ENCODE results near the gene ELK4. TPM values are rescaled to one million over a fixed set of nuclear protein-coding genes. Genes with fewer than 3 reads are reported as not detected.

ELK4 gene
- total RNA-seq, 1 experiment from 2014 or later, result 39.0 TPM

DNA sequence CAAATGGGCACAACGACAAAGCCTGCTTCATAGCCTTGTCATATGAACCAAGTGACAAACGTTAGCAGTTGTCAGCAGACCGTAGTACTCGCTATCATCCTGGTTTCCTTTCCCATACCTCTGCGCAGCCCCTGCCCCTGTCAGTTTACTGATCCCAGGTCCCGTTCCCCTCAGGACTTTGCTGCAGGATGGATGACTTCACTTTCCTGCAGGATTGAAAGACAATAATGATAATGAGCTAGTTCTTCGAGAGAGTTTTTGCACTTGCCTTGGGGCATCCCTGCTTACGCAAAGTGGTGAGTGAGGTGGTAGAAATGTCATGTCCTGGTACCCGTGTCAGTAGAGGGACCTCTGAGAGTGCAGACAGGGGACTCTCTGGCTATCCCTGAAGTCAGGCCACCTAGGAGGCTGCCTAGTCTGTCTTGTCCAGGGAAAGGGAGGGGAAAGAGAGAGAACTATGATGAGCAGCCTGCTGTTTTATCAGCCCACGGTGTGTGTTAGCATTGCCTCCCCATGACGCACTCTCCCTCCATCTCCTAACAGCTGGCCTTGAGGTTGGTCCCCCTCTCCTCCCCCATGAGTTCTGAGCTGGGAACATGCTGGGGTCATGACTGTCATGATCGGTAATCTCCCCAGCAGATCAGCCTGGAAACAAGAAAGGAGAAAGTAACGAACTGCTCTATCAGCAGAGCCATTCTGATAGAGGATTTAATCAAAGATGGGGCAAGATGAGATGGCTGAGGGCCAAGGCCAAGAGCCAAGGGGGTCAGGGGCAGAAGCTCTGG lies 53.7 kb downstream of the ELK4 start:
- ChIA-PET CTCF (interaction anchor here (0.6 to 3.6 kb wide), 7 partner anchors 9 to 93 kb away, joined by 4 to 36 read pairs (median 5); a partner anchor contains a TSS), POLR2A (interaction anchor here (0.6 kb wide), 1 partner anchor 18 kb away, joined by 4 read pairs; no protein-coding TSS in a partner anchor)

DNA sequence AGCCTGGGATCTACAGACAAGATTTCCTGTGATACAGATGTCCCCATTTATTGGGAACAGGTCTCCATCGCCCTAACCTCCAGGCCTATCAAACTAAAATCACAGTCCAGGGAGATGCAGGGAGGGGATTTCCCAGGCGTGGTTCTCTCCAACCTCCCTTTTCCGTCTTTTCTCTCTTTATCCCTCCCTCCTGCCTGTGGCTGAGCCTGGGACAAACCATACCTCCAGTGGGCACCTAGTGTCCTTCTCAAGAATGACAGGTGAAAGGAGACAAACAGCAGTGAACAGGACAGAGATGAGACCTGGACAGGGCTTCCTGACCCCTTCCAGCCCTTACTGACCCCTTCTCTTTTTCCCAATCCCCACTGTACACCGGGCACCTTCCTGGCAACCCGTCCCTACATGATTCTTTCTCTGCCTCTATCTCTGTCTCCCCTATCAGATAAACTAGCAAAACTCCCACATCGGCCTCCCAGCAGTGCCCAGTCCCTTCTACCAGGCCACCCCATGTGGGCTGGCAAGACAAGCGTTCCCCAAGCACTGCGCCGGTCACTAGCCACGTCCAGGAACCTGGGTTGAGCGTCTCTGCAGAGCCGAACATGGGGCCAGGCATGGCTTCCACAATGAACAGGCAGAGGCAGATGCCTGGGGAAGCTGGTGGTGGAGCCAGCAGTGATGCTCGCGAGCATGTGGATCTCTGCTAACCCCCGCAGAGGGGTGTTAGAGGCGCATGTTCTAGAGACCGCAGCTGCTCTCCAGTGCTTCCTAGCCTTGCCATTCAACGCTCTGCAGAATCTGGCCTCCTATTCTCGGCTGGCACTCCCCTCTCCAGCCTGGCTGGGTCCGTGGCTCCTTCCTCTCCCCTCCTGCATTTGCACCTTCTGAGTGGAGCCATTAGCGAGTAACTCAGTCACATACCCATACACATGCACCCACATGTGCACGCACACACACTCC lies 54.7 kb downstream of the ELK4 start:
- Mint-ChIP-seq H3K4me1 (peaks cover 12% of the 10 kb centered on the region), H3K27me3 (ENCODE audit: low read depth) (peaks cover 17% of the 10 kb centered on the region), H3K36me3 (no peaks in the 10 kb centered on the region), H3K4me3 (no peak overlapping the region), H3K27ac (no peak overlapping the region), H3K9me3 (no peaks in the 10 kb centered on the region)
- POLR2A ChIA-PET, result interaction anchor here (0.6 kb wide), 1 partner anchor 17 kb away, joined by 4 read pairs; no protein-coding TSS in a partner anchor
- DNase-seq (ENCODE audit: low spot score) (no peak), ATAC-seq (peak; percentile 20; the same call in 1 of the 2 replicates)
- CTCF ChIA-PET, result interaction anchor here (0.6 to 2.5 kb wide), 3 partner anchors 8 to 104 kb away, joined by 3 to 9 read pairs (median 4); a partner anchor contains a TSS
- no peak for TF ChIP-seq SMAD4 (CRISPR knock-in tag; IDR thresholded peaks at IDR 0.05)
- no peak for TF ChIP-seq RELA (CRISPR knock-in tag; IDR thresholded peaks at IDR 0.05; ENCODE audit: borderline replicate concordance)

More for the DNA sequence above, 53.7 kb downstream of the ELK4 start:
- no peak for DNase-seq (ENCODE audit: low spot score)
- Mint-ChIP-seq H3K36me3 (no peaks in the 10 kb centered on the region), H3K4me3 (no peak overlapping the region), H3K27me3 (ENCODE audit: low read depth) (peaks cover 11% of the 10 kb centered on the region; the same call in 1 of the 2 replicates), H3K4me1 (peaks cover 12% of the 10 kb centered on the region), H3K9me3 (no peaks in the 10 kb centered on the region), H3K27ac (no peak overlapping the region)
- ATAC-seq, result no peak
- TF ChIP-seq NFYB (CRISPR knock-in tag; conservative IDR thresholded peaks at IDR 0.05; ENCODE audit: low read depth), result no peak
- TF ChIP-seq ETV6 (CRISPR knock-in tag; IDR thresholded peaks at IDR 0.05), result no peak
- TF ChIP-seq ZNF317 (CRISPR knock-in tag; IDR thresholded peaks at IDR 0.05; ENCODE audit: borderline replicate concordance, low read depth), result no peak
- TF ChIP-seq, protein P1, sequence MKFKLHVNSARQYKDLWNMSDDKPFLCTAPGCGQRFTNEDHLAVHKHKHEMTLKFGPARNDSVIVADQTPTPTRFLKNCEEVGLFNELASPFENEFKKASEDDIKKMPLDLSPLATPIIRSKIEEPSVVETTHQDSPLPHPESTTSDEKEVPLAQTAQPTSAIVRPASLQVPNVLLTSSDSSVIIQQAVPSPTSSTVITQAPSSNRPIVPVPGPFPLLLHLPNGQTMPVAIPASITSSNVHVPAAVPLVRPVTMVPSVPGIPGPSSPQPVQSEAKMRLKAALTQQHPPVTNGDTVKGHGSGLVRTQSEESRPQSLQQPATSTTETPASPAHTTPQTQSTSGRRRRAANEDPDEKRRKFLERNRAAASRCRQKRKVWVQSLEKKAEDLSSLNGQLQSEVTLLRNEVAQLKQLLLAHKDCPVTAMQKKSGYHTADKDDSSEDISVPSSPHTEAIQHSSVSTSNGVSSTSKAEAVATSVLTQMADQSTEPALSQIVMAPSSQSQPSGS (CRISPR knock-in tag; IDR thresholded peaks at IDR 0.05; ENCODE audit: borderline replicate concordance, low read depth), result no peak
- TF ChIP-seq ZNF416 (CRISPR knock-in tag; IDR thresholded peaks at IDR 0.05), result no peak
- TF ChIP-seq, protein P2, sequence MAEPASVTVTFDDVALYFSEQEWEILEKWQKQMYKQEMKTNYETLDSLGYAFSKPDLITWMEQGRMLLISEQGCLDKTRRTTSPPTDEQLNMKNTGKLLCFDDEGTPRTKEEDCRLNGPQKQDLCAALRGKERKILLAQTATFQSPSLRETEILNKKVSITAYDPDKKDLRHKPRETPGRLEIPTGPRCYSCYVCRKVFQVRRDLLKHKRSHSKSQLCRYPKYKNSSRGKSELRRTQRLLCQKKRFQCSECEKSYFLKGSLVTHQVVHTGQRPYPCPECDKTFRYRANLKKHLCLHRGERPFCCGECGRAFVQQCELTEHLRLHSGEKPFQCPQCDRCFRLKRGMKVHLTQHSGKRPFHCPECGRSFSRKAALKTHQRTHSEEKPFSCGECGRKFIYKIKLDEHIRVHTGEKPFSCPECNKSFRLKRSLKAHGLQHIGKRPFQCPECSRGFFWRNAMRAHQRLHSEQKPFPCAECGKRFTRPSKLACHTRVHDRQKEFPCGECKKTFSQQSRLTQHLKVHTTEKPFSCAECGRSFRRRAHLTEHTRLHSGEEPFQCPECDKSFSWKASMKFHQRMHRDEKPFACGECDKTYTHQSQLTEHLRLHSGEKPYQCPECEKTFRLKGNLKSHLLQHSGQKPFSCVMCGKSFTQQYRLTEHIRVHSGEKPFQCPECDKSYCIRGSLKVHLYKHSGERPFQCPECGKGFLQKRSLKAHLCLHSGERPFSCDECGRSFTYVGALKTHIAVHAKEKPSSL (CRISPR knock-in tag; conservative IDR thresholded peaks at IDR 0.05), result no peak
- TF ChIP-seq ZNF671 (CRISPR knock-in tag; IDR thresholded peaks at IDR 0.05), result no peak
- no peak for TF ChIP-seq PRRX2 (CRISPR knock-in tag; IDR thresholded peaks at IDR 0.05)
- TF ChIP-seq, protein P3, sequence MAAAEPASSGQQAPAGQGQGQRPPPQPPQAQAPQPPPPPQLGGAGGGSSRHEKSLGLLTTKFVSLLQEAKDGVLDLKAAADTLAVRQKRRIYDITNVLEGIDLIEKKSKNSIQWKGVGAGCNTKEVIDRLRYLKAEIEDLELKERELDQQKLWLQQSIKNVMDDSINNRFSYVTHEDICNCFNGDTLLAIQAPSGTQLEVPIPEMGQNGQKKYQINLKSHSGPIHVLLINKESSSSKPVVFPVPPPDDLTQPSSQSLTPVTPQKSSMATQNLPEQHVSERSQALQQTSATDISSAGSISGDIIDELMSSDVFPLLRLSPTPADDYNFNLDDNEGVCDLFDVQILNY (CRISPR knock-in tag; IDR thresholded peaks at IDR 0.05), result no peak
- TF ChIP-seq HMGA2 (CRISPR knock-in tag; IDR thresholded peaks at IDR 0.05), result no peak

DNA sequence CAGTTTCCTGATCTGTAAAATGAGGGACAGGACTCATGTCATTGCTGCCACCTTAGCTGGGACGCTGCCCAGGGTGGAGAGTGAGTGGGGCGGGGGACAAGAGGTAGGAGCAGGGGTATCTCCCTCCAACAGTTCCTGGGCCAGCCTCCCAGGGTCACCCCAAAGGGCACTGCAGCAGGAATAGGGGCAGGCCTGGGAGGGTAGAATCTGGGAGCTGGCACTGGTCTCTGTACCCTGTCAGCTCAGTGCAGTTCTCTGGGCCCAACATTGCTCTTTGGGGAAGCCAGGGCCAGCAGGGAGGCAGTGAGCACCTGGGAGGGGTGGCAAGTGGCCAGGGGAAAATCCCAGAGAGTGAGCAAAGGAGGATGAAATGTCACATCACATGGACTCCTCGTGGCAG lies 55.8 kb downstream of the ELK4 start:
- Mint-ChIP-seq H3K9me3 (no peaks in the 10 kb centered on the region), H3K27me3 (ENCODE audit: low read depth) (peaks cover 28% of the 10 kb centered on the region), H3K4me1 (peaks cover 16% of the 10 kb centered on the region), H3K4me3 (no peak overlapping the region), H3K36me3 (no peaks in the 10 kb centered on the region), H3K27ac (no peak overlapping the region)
- ChIA-PET POLR2A (interaction anchor here (0.6 kb wide), 1 partner anchor 232 kb away, joined by 7 read pairs; no protein-coding TSS in a partner anchor), CTCF (interaction anchor here (0.7 to 2.3 kb wide), 2 partner anchors 16 to 82 kb away, joined by 5 to 12 read pairs; no protein-coding TSS in a partner anchor)
- ATAC-seq (no peak), DNase-seq (ENCODE audit: low spot score) (no peak)
- no peak for TF ChIP-seq PRDM15 (CRISPR knock-in tag; IDR thresholded peaks at IDR 0.05)
- TF ChIP-seq HMGA2 (CRISPR knock-in tag; IDR thresholded peaks at IDR 0.05), result no peak
- no peak for TF ChIP-seq ZNF219 (CRISPR knock-in tag; IDR thresholded peaks at IDR 0.05; ENCODE audit: borderline replicate concordance)
- TF ChIP-seq, protein P4, sequence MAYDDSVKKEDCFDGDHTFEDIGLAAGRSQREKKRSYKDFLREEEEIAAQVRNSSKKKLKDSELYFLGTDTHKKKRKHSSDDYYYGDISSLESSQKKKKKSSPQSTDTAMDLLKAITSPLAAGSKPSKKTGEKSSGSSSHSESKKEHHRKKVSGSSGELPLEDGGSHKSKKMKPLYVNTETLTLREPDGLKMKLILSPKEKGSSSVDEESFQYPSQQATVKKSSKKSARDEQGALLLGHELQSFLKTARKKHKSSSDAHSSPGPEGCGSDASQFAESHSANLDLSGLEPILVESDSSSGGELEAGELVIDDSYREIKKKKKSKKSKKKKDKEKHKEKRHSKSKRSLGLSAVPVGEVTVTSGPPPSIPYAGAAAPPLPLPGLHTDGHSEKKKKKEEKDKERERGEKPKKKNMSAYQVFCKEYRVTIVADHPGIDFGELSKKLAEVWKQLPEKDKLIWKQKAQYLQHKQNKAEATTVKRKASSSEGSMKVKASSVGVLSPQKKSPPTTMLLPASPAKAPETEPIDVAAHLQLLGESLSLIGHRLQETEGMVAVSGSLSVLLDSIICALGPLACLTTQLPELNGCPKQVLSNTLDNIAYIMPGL (CRISPR knock-in tag; IDR thresholded peaks at IDR 0.05), result no peak
- TF ChIP-seq ZNF671 (CRISPR knock-in tag; IDR thresholded peaks at IDR 0.05), result no peak
- no peak for TF ChIP-seq ZSCAN18 (CRISPR knock-in tag; IDR thresholded peaks at IDR 0.05)

Data from WTC11 (cell line).